ENCODE results near the gene KEAP1.

DNA sequence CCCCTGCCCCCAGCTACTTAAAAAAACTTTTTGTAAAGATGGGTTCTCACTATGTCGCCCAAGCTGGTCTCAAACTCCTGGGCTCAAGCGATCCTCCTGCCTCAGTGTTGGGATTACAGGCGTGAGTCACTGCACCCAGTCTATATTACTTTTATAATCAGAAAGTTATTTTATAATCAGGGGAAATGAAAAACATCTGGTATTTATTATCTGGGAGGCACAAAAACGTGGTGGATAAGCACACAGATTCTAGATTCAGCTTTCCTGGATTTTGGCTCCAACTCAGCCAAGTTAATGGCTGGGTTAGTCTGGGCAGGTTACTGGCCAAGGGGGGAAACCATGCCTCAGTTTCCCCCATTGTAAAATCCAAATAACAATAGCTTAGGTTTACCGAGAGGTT, 24.7 kb downstream of the KEAP1 start:
- TF ChIP-seq CTCF (IDR thresholded peaks at IDR 0.05) (no peak), POLR2A (IDR thresholded peaks at IDR 0.05) (no peak)

Measured in Peyer's patch (tissue), 4 donors.